HG02763 (cell line): ENCODE measurements around the gene RGS19.
A peak's percentile ranks its signal among the peaks of the same experiment; 100 is the strongest.
"Not testable (repeated sequence)": the region's sequence is repeated elsewhere in the genome, so short reads cannot be mapped to it uniquely, and the experiment has no call there.

Experiments
- ATAC-seq: cut with Tn5 transposase; IDR thresholded peaks from one replicate; pipeline ENCODE4 v1.9.1; 2021; ENCODE audit warnings: mild to moderate bottlenecking, moderate library complexity; ENCODE audit not compliant: unreplicated experiment

RGS19 gene, protein sequence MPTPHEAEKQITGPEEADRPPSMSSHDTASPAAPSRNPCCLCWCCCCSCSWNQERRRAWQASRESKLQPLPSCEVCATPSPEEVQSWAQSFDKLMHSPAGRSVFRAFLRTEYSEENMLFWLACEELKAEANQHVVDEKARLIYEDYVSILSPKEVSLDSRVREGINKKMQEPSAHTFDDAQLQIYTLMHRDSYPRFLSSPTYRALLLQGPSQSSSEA

DNA sequence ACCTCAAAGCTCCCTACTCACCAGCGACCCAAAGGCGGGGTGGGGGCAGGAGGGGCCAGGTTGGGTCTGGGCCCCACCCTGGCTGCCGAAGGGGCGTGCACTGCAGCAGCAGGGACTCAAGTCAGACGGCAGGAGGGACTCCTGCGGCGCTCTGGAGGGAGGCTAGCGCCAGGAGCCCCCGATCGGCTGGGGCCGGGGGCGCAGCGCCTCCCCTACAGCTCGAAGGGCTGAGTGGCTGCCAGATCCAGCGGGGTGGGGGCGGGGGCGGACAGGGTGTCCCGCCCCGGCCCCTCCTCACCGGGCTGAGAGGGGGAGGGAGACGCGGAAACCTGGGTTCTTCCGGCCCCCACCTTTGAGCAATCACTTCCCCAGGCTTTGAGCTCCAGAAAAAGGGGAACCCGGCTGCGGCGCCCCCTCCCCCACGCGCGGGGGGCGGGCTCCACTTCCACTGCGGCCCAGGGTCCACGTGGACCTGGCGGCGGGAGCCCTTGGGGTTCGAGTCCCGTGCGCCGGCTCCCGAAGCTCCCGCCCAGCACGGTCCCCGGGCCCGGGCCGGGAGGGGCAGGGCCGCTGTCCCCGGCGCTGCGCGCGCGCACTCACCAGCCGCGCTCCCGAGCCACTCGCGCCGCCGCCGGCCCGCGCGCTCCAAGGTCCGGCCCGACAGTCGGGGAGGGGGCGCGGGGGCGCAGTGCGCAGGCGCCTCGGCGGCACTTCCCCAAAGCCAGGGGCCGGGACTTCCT is at the start of gene RGS19:
RGS19 (minus strand) TSS at position 246 of the 740 bp plus-strand sequence. CDS start 2,632 bp downstream, outside the sequence.
- peak; percentile 51 for ATAC-seq

DNA sequence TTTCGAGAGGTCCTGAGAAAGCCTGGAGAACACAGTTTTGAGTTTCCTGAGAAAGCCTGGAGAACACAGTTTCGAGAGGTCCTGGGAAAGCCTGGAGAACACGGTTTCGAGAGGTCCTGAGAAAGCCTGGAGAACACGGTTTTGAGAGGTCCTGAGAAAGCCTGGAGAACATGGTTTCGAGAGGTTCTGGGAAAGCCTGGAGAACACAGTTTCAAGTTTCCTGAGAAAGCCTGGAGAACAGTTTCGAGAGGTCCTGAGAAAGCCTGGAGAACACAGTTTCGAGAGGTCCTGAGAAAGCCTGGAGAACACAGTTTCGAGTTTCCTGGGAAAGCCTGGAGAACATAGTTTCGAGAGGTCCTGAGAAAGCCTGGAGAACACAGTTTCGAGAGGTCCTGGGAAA is 44.2 kb upstream of the RGS19 start:
- ATAC-seq = not testable (repeated sequence)

DNA sequence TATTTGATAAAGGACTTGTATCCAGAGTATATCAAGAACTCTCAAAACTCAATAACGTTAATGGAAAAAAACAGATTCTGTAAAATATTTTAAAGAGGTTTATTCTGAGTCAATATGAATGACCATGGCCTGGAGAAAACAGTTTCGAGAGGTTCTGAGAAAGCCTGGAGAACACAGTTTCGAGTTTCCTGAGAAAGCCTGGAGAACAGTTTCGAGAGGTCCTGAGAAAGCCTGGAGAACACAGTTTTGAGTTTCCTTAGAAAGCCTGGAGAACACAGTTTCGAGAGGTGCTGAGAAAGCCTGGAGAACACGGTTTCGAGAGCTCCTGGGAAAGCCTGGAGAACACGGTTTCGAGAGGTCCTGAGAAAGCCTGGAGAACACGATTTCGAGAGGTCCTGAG is 43.6 kb upstream of the RGS19 start:
- ATAC-seq = not testable (repeated sequence)

DNA sequence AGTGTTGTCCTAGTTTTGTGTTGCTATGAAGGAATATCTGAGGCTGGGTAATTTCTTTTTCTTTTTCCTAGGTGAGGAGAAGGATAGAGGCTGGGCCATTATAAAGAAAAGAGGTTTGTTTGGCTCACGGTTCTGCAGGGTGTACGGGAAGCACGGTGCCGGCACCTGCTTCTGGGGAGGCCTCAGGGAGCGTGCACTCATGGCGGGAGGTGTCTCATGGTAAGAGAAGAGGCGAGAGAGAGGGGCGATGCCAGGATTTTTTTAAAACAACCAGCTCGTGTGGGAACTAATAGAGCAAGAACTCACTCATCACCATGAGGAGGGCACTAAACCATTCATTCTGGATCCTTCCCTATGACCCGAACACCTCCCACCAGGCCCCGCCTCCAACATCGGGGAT is 42.3 kb upstream of the RGS19 start:
- ATAC-seq = no peak

DNA sequence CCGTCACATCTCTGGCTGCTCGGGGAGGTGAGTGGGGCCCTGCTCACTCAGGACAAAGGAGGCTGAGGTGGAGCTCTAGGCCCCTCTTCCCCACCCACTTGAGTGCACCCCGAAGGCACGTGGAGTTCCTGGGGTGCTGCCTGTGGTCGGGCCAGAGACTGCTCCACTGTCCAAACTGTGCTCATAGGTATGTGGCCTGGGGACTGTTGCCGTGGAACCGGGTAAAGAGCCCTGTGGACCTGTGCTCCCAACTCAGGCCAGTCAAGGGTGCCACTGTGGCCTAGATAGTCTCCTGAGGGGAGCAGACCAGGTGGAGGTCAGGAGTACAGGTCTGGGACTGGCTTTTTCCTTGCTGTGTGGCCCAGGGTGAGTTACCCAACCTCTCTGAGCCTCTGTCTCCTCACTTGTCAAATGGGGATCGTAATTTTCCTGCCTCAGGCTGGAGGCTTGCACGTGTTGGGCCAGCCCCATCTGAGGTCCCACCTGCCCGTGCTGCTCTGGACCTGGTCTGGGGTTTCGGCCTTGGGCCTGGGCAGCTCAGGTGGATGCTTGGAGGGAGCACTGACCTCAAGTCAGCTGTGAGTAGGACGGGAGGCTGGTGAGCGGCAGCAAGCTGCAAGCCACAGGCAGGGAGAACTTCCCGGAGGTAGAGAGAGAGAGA is 40.5 kb upstream of the RGS19 start:
- ATAC-seq = no peak

DNA sequence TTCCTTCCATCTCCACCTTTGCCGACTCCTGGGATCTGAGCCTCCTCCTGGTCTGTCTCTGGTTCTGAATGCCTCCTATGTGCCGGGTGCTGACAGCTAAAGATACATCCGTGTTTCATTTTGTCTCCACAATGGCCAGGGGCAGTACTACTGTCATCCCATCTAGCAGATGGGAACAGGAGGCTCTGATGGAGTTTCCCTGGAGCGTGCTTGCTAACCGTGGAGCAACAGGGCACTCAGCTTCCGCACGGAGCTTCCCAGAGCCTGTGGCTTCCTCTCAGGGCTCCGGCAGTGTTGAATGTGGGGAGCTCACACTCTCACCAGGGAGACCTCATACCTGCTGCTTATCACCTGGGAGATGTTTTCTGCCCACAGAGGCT is 40.0 kb upstream of the RGS19 start:
- no peak for ATAC-seq

DNA sequence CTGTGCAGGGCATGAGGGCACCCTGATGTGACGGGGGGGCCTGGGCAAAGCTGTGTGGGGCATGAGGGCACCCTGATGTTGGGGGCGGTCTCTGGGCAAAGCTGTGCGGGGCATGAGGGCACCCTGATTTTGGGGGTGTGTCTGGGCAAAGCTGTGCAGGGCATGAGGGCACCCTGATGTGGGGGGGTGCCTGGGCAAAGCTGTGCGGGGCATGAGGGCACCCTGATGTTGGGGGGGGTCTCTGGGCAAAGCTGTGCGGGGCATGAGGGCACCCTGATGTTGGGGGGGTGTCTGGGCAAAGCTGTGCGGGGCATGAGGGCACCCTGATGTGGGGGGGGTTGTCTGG is 38.1 kb upstream of the RGS19 start:
- ATAC-seq = not testable (repeated sequence)

DNA sequence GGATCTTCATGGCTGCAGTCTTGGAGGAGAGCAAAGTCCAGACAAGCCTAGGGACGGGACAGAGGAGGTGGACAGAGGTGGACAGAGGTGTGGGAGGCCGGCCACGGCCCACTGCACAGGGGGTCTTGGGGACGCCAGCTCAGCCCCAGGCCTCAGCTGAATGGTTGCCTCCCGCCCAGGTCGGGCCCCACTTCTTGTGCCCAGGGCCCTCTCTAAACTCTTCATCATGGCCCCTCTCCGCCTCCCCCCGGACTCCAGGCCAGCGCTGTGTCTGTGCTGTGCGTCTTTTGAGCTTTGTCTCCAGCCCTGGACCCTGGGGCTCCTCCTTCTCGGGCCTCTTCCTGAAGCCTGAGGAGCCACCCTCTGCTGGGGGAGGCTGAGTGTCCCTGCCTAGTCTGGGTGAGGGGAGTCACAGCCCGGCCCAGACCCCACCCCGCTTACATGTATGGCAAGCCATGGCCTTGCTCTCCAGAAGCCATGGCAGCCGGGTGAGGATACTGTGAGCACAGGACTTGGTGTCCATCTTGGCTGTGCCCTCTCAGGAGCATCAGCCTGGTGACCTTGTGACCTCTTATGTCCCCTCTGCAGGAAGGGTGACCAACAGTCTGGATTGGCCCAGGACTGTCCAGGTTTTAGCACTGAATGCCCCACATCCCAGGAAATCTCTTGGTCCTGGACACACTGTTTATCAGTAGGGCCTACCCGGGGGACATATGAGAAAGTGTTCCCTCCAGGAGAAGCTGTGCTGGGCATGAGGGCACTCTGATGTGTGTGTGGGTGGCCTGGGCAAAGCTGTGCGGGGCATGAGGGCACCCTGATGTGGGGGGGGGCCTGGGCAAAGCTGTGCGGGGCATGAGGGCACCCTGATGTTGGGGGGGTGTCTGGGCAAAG is 37.5 kb upstream of the RGS19 start:
- no peak for ATAC-seq

DNA sequence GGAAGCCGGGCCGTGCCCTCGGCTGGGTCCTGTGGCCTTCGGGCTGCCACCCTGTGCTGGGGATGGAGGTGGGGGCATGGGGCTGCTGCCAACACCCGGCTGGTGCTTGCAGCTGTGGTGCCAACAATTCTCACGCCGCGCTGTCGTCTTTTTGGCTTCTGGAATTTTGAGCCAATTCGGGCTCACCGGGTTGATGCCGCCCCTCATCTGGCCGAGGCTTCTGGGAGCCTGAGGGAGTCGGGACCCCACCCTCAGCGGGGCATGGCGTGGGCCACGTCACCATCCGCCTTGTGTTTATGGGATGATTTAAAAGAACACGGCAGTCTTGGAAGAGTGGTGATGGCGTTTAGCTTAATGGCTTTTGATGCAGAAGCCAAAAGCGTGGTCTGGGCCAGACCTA is 36.7 kb upstream of the RGS19 start:
- ATAC-seq = no peak

DNA sequence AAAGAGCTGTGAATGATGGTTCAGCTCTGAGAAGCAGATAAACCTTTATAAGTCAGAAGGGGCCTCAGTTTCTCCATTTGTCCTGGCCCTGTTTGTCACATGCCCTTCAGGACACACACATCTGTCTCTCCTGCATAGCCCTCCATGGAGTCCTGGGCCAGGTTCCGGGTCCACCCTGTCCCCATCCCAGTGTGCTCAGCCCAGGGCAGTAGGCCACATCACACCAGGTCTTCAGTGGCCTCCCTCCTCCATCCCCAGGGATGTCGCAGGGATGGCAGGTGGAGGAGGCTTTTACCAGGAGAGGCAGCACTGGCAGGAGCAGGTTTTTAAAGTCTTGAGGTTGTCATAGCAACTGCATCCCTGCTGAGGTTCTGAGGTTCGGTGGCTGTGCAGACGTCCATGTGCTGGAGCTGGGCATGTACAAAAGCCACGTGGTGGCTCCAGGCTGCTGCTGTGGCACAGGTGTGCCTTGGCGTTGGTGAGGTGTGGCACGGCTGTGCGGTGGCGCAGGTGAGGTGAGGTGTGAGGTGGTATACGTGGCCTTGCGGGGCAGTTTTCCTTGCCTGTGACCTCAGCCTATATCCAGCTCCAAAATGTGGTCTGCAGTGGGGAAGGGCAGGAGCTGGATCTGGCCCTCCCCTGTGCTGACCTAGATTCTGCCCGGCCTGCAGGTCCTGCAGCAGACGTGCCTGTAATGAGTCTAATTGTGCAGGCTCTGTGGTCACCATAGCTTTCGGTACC is 36.0 kb upstream of the RGS19 start:
- ATAC-seq = no peak

DNA sequence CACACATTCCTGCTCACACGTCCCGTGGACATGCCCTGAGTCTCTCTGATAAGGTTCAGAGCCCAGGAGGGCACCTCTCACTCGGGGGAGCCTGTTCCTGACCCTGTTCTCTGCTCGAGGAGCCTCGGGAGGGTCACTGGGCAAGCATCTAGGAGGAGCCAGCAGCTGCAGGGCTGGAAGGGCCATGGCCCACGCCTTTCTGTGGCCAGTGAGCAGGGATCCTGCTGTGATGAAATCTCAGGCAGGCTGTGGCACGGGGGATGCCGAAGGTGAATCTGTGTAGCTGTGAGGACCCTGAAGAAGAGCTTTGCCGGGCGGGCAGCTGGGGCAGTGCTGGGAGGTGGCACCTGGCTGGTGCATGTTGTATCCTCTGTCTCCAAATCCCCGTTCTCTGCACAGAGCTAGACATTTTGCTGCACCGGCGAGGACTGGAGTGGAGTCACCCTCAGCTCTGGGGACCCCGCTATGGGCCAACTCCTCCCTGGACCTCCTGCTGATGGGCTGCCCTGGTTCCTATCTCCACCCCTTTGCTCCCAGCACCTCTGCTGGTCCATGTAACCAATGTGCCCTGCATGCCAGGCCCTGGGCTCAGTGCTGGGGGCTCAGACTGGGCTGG is 35.1 kb upstream of the RGS19 start:
- no peak for ATAC-seq

DNA sequence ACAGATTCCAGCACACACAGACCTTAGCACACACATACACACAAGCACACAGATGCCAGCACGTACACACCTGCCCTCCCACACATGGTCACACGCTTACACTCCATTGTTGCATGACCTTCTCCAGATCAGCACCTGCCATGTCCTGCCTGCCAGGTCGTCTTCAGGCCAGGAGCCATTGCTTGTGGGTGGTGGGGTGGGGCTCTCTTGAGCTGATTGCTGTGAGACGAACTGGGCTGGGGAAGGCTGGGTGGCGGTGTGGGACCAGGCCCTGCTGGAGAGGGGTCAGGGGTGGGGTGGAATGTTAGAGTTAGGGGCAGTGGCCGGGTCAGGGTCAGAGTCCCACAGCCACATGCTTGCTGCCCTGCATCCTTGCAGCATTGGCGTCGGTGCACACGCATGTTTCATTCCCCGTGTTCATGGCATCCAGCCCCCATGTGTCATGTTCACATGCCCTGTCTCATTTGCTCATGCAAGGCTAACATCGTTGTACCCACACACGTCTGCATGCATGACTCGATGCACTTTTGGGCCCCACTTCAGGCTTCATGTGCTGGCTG is 34.6 kb upstream of the RGS19 start:
- no peak for ATAC-seq

DNA sequence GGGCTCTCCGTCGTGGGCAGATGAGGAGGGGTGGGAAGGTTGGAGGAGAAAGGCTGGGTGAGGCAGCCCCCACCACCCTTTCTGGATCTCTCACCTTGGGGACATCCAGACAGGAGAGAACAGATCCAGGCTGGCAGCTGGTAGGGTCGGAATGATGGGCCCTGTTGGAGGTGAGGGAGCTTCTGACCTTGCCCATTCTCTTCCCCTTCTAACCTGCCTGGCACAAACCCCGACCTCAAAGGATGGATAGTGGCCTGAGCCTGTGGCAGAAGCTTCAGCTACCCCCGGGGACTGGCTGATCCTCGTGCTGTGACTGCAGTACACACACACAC is 34.1 kb upstream of the RGS19 start:
- ATAC-seq = no peak

DNA sequence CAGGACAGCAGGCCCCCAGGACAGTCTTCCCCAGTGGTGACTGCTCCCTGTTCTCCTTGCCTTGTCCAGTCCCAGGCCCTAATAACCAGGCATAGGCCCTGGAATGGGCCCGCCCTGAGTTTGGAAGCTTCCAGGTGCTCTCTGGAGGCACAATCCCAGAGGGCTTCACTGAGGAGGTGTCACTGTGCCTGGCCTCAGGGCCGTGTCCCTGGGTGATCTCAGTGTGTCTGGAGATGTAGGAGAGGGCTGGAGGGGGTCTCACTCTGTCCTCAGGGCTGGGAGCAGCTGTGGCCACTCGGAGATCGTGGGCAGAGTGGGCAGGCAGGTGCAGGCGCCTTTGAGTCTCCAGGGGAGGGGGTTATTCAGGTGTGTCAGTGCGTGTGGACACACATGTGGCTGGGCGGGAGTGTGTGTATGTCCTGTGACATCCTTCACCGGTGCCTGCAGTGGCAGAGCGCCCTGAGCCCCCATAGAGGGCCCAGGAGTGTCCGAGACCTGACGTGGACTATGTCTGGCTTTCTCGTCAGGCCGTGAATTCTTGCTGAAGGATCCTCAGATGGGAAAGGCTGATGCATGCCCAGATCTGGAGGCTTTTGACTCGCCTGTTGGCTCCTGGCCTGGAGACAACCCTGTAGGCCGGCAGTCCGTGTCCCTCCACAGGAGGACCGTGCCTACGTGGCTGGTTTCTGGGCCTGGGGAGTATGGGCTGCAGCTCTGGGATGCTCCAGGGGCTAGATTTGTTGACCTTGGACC is 33.5 kb upstream of the RGS19 start:
- ATAC-seq = no peak

DNA sequence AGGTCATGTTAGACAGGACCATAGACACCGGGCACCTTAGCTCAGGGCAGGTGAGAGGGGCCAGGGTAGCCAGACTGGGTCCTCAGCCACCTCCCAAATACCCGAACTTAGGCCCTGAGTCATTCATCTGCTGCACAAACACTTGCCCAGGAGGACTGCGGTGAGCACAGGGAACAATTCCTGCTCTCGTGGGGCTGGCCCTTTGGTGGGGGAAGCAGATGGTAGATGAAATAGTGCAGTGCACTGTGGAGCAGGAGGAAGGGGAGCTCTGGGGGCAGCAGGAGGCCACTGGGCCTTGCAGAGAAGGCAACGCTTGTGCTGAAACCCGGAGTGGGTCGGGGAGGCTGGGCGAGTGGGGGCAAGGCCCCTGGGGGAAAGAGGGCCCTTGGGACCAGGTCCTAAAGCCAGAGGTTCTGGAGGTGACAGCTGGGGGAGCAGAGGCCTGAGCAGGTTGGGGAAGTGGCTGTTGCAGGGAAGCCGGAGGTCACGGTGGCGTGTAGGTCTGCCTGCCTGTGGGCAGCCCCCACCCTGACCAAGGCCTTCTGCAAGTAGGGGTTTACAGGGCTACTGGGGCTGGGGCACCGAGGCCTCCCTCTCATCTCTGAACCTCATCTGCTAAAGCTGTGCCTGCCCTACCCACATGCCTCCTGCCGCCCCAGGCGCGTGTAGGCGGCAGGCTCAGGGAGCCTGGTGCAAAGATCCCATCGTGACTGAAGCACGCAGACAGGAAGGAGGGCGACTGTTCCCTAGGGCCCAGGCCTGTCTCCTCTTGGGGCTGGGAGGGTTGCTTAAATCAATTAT is 32.7 kb upstream of the RGS19 start:
- no peak for ATAC-seq

DNA sequence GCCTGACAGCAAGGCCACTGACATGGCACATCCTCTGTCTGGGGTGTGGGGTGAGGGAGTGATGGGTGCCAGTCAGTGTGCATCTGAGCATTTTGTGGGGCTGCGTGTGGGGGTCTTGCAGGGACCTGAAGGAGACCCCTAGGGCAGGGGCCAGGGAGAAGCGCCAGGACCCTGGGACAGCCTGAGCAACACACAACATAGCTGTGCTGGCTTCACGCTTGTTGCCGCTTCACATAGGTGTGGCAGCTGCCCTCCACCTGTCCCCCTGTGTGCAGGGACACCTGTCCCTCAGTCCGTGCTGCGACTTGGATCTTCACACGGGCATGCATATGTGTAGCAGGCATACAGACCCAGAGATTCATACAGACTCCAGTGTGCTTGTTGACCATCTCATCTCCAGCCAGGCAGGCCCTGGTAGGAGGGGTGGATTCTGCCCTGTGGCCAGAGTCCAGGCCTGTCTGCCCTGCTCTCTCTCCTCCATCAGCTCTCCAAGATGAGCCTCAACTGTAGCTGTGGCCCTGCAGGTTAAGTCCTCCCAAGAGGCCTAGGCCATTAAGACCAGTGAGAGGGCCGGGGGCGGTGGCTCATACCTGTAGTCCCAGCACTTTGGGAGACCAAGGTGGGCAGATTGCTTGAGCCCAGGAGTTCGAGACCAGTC is 31.2 kb upstream of the RGS19 start:
- ATAC-seq = no peak

DNA sequence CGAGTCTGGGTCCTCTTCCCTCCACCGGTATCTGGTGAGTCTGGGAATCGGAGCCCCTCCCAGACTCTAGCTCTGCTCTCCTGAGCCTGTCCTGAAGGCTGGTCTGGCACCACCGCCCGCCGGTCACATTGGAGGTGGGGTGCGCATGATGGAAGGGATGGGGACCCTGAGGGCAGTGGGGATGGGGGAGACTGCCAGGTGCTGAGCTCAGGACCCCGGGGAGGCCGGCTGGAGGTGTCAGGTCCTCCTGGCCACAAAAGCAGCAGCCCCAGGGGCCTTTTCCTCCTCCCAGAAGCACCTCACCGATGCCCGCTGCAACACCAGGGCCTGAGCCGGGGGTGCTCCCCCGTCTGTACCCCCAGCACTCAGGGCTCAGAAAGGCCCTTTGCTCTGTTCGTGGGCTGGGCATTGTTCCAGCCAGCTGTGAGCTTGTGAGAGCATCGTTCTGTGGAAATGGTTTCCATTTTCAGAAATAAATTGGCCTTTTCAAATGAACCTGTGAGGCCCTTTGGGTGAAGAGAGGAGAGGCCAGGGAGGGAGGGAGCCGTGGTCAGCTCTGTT is 30.6 kb upstream of the RGS19 start:
- no peak for ATAC-seq
